HepG2 (cell line): ENCODE measurements around the gene ZNF829. TPM values are rescaled to one million over a fixed set of nuclear protein-coding genes. Genes with fewer than 3 reads are reported as not detected.

Experiments
- AKAP8 ChIP-seq: sonication (generic); formaldehyde crosslinking; IDR thresholded peaks from 2 replicates; pipeline ENCODE4 v1.5.1; 2020; ENCODE audit warnings: mild to moderate bottlenecking, missing genetic modification reagents
- ARNT2 ChIP-seq: sonication (generic); formaldehyde crosslinking; IDR thresholded peaks from 2 replicates; pipeline ENCODE4 v1.8.0; 2022; ENCODE audit warnings: mild to moderate bottlenecking, low read depth, missing genetic modification reagents, moderate library complexity
- FOSL2 ChIP-seq: sonication (generic); formaldehyde crosslinking; IDR thresholded peaks from 2 replicates; pipeline ENCODE4 v1.4.0; 2020; ENCODE audit warnings: missing genetic modification reagents
- FOXC1 ChIP-seq: sonication (generic); formaldehyde crosslinking; IDR thresholded peaks from 2 replicates; pipeline ENCODE4 v1.8.0; 2022; ENCODE audit warnings: mild to moderate bottlenecking, missing genetic modification reagents, borderline replicate concordance
- KLF16 ChIP-seq, 2 experiments: sonication (generic) in 1 of 2; formaldehyde crosslinking in 1 of 2; IDR thresholded peaks; 2 replicates each; pipeline versions ENCODE4 v1.6.1 to v1.8.0; 2016 to 2023; ENCODE audit warnings: missing genetic modification reagents in 2 of 2, missing compliant biosample characterization in 1 of 2
- RBAK ChIP-seq: sonication (generic); formaldehyde crosslinking; IDR thresholded peaks from 2 replicates; pipeline ENCODE4 v1.5.1; 2020; ENCODE audit warnings: mild to moderate bottlenecking, missing genetic modification reagents
- XBP1 ChIP-seq: sonication (generic); formaldehyde crosslinking; IDR thresholded peaks from 2 replicates; pipeline ENCODE4 v1.5.0; 2020; ENCODE audit warnings: missing genetic modification reagents
- XRCC5 ChIP-seq: fragments of 200-400 bp; formaldehyde crosslinking; optimal IDR thresholded peaks from 2 replicates; pipeline ENCODE3; 2017; ENCODE audit warnings: mild to moderate bottlenecking, low read length
- ZBTB7B ChIP-seq: sonication (generic); formaldehyde crosslinking; IDR thresholded peaks from 2 replicates; pipeline ENCODE4 v1.4.0; 2020; ENCODE audit warnings: missing genetic modification reagents
- ZNF207 ChIP-seq: fragments of 450-650 bp; IDR thresholded peaks from 2 replicates; pipeline ENCODE4 v1.6.1; 2016; ENCODE audit warnings: antibody characterized with exemption, borderline replicate concordance
- ZNF569 ChIP-seq: sonication (generic); formaldehyde crosslinking; IDR thresholded peaks from 2 replicates; pipeline ENCODE4 v1.5.0; 2020; ENCODE audit warnings: mild to moderate bottlenecking, missing genetic modification reagents, moderate library complexity, borderline replicate concordance
- ZNF589 ChIP-seq: sonication (generic); formaldehyde crosslinking; conservative IDR thresholded peaks from 2 replicates; pipeline ENCODE4 v1.8.0; 2022; ENCODE audit warnings: mild to moderate bottlenecking, moderate library complexity, missing genetic modification reagents
- ZNF761 ChIP-seq: sonication (generic); formaldehyde crosslinking; conservative IDR thresholded peaks from 2 replicates; pipeline ENCODE4 v1.4.0; 2020; ENCODE audit warnings: mild to moderate bottlenecking, missing genetic modification reagents
- polyA plus RNA-seq, 8 experiments: library from polyadenylated mRNA; depleted of rRNA in 3 of 8; stranded (reverse) in 7 of 8; unstranded in 1 of 8; fragments of >200 nt; fragmentation: Illumina TruSeq in 4 of 8; extraction: Trizol in 4 of 8; gene quantifications; 2 replicates each; pipeline versions ENCODE4 v1.2.1 to v1.2.3, GENCODE V29; 2011 to 2016; ENCODE audit warnings: low read depth in 4 of 8, missing spikeins in 1 of 8, mixed read lengths in 1 of 8; ENCODE audit not compliant: insufficient read depth in 1 of 8
- total RNA-seq, 5 experiments: library from RNA; depleted of rRNA; stranded (reverse); fragments of >200 nt; fragmentation: Illumina TruSeq; extraction: Trizol; gene quantifications; 2 replicates each; pipeline ENCODE4 v1.2.3, GENCODE V29; 2016; ENCODE audit warnings: low read depth in 1 of 5
- TF ChIP-seq, protein P1 (sequence below): sonication (generic); formaldehyde crosslinking; IDR thresholded peaks from 2 replicates; pipeline ENCODE4 v1.4.0; 2020; ENCODE audit warnings: missing genetic modification reagents
- TF ChIP-seq, protein P2 (sequence below): sonication (generic); formaldehyde crosslinking; IDR thresholded peaks from 2 replicates; pipeline ENCODE4 v1.8.1; 2023; ENCODE audit warnings: mild to moderate bottlenecking, missing genetic modification reagents
- TF ChIP-seq, protein P3 (sequence below): sonication (generic); formaldehyde crosslinking; IDR thresholded peaks from 2 replicates; pipeline ENCODE4 v1.9.0; 2021; ENCODE audit warnings: mild to moderate bottlenecking, missing genetic modification reagents
- TF ChIP-seq, protein P4 (sequence below): conservative IDR thresholded peaks from 2 replicates; pipeline ENCODE4 v1.6.1; 2018; ENCODE audit warnings: missing genetic modification reagents

ZNF829 gene
- total and polyA plus RNA-seq, 2 of the 13 experiments (the other 11 are each of a cell fraction or from before 2014, with no cell fraction given) = 0.15 to 0.86 TPM

DNA sequence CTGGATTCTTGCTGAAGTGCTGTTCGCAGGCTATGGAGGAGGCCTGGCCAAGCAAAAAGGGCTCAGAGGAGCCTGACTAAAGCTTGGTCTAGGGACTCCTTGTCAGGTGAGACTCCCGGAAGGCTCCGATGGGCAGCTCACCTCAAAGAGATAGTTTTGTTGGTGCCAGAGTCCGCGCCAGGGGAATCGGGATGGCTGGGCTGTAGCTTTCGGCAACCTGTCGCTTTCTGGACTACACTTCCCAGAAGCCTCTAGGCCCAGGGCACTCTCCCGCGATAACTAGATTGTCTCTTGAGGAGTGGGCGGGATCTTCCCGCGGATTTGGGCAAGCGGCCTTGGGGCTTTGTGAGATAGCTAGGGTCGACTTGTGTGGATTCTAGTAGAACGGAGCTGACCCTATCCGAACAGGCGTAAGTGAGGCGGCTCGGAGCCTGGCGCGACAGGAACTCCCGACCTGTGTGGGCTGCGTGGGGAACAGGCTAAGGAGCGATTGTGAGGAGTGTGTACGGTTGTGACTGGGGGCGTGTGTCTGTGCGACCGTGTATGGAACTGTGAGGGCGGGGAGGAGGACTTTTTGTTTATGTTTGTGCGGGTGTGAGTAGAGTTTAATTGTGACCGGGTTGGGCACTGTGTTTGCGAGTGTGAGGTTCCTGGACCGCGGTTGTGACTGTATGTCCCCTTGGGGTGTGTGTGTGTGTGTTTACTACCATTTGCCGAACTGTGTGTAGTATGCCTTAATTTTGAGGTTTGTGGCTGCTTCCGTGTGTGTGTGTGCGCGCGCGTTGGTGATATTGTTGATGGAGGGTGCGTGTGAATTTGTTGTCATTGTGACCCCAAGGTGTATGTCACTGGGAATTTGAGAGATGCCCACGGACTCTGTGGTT lies 65.3 kb downstream of the ZNF829 start, which contains the start of gene ZNF345 (continued):
- TF ChIP-seq FOSL2 (CRISPR knock-in tag) (no peak), ZBTB7B (CRISPR knock-in tag) (no peak), ZNF569 (CRISPR knock-in tag) (no peak), XBP1 (CRISPR knock-in tag) (no peak), ARNT2 (CRISPR knock-in tag) (peak; percentile 71; the same call in 1 of the 2 replicates), ZNF761 (CRISPR knock-in tag) (peak; percentile 74), ZNF207 (no peak), FOXC1 (CRISPR knock-in tag) (no peak), XRCC5 (no peak), RBAK (CRISPR knock-in tag) (no peak), KLF16 (CRISPR knock-in tag; IDR thresholded peaks at IDR 0.05) (no peak; a peak in 1 of 4 replicates), AKAP8 (CRISPR knock-in tag) (no peak), ZNF589 (CRISPR knock-in tag) (no peak)
- TF ChIP-seq, protein P1, sequence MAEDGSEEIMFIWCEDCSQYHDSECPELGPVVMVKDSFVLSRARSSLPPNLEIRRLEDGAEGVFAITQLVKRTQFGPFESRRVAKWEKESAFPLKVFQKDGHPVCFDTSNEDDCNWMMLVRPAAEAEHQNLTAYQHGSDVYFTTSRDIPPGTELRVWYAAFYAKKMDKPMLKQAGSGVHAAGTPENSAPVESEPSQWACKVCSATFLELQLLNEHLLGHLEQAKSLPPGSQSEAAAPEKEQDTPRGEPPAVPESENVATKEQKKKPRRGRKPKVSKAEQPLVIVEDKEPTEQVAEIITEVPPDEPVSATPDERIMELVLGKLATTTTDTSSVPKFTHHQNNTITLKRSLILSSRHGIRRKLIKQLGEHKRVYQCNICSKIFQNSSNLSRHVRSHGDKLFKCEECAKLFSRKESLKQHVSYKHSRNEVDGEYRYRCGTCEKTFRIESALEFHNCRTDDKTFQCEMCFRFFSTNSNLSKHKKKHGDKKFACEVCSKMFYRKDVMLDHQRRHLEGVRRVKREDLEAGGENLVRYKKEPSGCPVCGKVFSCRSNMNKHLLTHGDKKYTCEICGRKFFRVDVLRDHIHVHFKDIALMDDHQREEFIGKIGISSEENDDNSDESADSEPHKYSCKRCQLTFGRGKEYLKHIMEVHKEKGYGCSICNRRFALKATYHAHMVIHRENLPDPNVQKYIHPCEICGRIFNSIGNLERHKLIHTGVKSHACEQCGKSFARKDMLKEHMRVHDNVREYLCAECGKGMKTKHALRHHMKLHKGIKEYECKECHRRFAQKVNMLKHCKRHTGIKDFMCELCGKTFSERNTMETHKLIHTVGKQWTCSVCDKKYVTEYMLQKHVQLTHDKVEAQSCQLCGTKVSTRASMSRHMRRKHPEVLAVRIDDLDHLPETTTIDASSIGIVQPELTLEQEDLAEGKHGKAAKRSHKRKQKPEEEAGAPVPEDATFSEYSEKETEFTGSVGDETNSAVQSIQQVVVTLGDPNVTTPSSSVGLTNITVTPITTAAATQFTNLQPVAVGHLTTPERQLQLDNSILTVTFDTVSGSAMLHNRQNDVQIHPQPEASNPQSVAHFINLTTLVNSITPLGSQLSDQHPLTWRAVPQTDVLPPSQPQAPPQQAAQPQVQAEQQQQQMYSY (CRISPR knock-in tag) = no peak
- TF ChIP-seq, protein P2, sequence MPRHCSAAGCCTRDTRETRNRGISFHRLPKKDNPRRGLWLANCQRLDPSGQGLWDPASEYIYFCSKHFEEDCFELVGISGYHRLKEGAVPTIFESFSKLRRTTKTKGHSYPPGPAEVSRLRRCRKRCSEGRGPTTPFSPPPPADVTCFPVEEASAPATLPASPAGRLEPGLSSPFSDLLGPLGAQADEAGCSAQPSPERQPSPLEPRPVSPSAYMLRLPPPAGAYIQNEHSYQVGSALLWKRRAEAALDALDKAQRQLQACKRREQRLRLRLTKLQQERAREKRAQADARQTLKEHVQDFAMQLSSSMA (CRISPR knock-in tag) = no peak
- TF ChIP-seq, protein P3, sequence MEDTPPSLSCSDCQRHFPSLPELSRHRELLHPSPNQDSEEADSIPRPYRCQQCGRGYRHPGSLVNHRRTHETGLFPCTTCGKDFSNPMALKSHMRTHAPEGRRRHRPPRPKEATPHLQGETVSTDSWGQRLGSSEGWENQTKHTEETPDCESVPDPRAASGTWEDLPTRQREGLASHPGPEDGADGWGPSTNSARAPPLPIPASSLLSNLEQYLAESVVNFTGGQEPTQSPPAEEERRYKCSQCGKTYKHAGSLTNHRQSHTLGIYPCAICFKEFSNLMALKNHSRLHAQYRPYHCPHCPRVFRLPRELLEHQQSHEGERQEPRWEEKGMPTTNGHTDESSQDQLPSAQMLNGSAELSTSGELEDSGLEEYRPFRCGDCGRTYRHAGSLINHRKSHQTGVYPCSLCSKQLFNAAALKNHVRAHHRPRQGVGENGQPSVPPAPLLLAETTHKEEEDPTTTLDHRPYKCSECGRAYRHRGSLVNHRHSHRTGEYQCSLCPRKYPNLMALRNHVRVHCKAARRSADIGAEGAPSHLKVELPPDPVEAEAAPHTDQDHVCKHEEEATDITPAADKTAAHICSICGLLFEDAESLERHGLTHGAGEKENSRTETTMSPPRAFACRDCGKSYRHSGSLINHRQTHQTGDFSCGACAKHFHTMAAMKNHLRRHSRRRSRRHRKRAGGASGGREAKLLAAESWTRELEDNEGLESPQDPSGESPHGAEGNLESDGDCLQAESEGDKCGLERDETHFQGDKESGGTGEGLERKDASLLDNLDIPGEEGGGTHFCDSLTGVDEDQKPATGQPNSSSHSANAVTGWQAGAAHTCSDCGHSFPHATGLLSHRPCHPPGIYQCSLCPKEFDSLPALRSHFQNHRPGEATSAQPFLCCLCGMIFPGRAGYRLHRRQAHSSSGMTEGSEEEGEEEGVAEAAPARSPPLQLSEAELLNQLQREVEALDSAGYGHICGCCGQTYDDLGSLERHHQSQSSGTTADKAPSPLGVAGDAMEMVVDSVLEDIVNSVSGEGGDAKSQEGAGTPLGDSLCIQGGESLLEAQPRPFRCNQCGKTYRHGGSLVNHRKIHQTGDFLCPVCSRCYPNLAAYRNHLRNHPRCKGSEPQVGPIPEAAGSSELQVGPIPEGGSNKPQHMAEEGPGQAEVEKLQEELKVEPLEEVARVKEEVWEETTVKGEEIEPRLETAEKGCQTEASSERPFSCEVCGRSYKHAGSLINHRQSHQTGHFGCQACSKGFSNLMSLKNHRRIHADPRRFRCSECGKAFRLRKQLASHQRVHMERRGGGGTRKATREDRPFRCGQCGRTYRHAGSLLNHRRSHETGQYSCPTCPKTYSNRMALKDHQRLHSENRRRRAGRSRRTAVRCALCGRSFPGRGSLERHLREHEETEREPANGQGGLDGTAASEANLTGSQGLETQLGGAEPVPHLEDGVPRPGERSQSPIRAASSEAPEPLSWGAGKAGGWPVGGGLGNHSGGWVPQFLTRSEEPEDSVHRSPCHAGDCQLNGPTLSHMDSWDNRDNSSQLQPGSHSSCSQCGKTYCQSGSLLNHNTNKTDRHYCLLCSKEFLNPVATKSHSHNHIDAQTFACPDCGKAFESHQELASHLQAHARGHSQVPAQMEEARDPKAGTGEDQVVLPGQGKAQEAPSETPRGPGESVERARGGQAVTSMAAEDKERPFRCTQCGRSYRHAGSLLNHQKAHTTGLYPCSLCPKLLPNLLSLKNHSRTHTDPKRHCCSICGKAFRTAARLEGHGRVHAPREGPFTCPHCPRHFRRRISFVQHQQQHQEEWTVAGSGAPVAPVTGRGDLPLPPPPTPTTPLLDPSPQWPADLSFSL (CRISPR knock-in tag) = peak; percentile 91
- TF ChIP-seq, protein P4, sequence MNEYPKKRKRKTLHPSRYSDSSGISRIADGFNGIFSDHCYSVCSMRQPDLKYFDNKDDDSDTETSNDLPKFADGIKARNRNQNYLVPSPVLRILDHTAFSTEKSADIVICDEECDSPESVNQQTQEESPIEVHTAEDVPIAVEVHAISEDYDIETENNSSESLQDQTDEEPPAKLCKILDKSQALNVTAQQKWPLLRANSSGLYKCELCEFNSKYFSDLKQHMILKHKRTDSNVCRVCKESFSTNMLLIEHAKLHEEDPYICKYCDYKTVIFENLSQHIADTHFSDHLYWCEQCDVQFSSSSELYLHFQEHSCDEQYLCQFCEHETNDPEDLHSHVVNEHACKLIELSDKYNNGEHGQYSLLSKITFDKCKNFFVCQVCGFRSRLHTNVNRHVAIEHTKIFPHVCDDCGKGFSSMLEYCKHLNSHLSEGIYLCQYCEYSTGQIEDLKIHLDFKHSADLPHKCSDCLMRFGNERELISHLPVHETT = no peak
